ENCODE measurements around the gene ZNF385B.

DNA sequence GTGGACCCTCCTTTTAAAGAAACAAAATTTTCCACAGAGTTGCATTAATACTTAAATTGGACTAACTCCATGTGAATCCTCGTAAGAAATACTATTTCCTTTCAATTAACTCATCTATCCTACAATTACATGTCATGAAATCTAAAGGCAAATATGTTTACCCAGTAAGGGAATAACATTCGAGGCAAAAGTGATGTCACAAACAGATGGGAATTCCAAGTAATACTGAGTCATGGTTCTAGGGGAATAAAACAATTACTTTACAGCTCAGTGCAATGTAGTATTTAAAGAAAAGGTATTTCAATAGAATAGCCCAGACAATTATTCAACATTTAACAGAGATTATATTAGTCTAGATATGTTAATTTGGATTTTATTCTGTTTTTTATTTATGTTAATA is 205.8 kb downstream of the ZNF385B start:
- TF ChIP-seq POLR2A (IDR thresholded peaks at IDR 0.05) (no peak), CTCF (IDR thresholded peaks at IDR 0.05) (no peak)

Measured in body of pancreas (tissue), 4 donors.